HEK293T (cell line): ENCODE data around the gene LYRM4.

Source experiments
- CTBP1 ChIP-seq: fragments of 450-650 bp; IDR thresholded peaks from 2 replicates; pipeline ENCODE4 v1.6.1; 2016; ENCODE audit warnings: borderline replicate concordance
- FOXA1 ChIP-seq: fragments of 450-650 bp; IDR thresholded peaks from 2 replicates; pipeline ENCODE4 v1.6.1; 2016; ENCODE audit warnings: mild to moderate bottlenecking
- FOXK2 ChIP-seq: fragments of 450-650 bp; IDR thresholded peaks from 2 replicates; pipeline ENCODE4 v1.6.1; 2016; ENCODE audit warnings: mild to moderate bottlenecking
- NFRKB ChIP-seq: fragments of 450-650 bp; IDR thresholded peaks from 2 replicates; pipeline ENCODE4 v1.6.1; 2016; ENCODE audit warnings: mild to moderate bottlenecking, moderate library complexity
- TARDBP ChIP-seq: fragments of 450-650 bp; IDR thresholded peaks from 2 replicates; pipeline ENCODE4 v1.6.1; 2016

GRCh38 chr6:5162355-5162754, 98.4 kb downstream of the LYRM4 start:
- TF ChIP-seq NFRKB (no peak), FOXA1 (no peak), CTBP1 (no peak), FOXK2 (no peak), TARDBP (no peak)
